BJ (cell line): ENCODE measurements around the gene SCYGR1. TPM values are rescaled to one million over a fixed set of nuclear protein-coding genes. Genes with fewer than 3 reads are reported as not detected.
"Not testable (repeated sequence)": the region's sequence is repeated elsewhere in the genome, so short reads cannot be mapped to it uniquely, and the experiment has no call there.

Experiments
- CTCF ChIA-PET: fragments of 350-600 bp; formaldehyde crosslinking; extraction: SDS; loops from one replicate; lab custom pipeline; 2021; ENCODE audit warnings: antibody characterized with exemption, inconsistent platforms; lab: Yijun Ruan, JAX
- POLR2A ChIA-PET: fragments of 300-600 bp; sonication (Branson Sonifier 250); formaldehyde crosslinking; extraction: SDS; loops from one replicate; lab custom pipeline; 2021; ENCODE audit warnings: antibody characterized with exemption; lab: Charles Lee
- DNase-seq: peaks from one replicate; pipeline ENCODE4 v3.0.0-alpha.2; 2011; ENCODE audit warnings: low read depth
- H3K27me3 ChIP-seq: 2 replicates; pipeline ENCODE4 v1.6.0; 2011; ENCODE audit warnings: low read length; ENCODE audit not compliant: control insufficient read depth, insufficient read depth
- H3K36me3 ChIP-seq: 2 replicates; pipeline ENCODE4 v1.5.1; 2011; ENCODE audit warnings: low read length; ENCODE audit not compliant: control insufficient read depth, insufficient read depth
- H3K4me3 ChIP-seq: 2 replicates; pipeline ENCODE4 v1.5.1; 2011; ENCODE audit warnings: low read depth, mild to moderate bottlenecking, control low read depth, low read length
- polyA plus RNA-seq: library from polyadenylated mRNA; depleted of rRNA; stranded (reverse); fragments of >200 nt; gene quantifications from 2 replicates; pipeline ENCODE4 v1.2.3, GENCODE V29; 2011
- TF ChIP-seq, protein P1 (sequence below): IDR thresholded peaks from 2 replicates; pipeline ENCODE4 v1.5.1; 2011; ENCODE audit warnings: low read depth, mild to moderate bottlenecking, control low read depth, inconsistent platforms, low read length, moderate library complexity; ENCODE audit not compliant: insufficient read depth

SCYGR1 gene
- polyA plus RNA-seq, 1 experiment = not detected

DNA sequence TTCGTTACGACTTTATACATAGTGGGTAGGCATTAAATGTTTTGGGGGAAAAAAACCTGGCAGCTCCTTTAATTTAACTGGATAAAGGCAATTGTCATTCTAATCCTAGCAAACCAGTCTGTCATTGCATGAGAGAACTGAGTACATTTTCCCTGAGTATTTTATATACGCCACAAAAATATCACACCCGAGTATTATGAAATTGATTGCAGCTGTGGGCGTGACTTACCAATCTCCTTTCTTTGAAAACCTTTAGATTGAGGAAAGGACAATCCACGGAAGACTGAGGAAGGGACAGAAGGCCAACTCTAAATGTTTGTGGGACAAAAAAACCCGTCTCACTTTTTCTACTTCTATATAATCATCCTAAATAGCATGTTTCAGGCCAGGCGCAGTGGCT is 17.7 kb downstream of the SCYGR1 start:
- DNase-seq = no peak
- no peaks in the 10 kb centered on the region for H3K36me3 ChIP-seq
- ChIA-PET POLR2A (no interaction called here), CTCF (no interaction called here)
- TF ChIP-seq, protein P1, sequence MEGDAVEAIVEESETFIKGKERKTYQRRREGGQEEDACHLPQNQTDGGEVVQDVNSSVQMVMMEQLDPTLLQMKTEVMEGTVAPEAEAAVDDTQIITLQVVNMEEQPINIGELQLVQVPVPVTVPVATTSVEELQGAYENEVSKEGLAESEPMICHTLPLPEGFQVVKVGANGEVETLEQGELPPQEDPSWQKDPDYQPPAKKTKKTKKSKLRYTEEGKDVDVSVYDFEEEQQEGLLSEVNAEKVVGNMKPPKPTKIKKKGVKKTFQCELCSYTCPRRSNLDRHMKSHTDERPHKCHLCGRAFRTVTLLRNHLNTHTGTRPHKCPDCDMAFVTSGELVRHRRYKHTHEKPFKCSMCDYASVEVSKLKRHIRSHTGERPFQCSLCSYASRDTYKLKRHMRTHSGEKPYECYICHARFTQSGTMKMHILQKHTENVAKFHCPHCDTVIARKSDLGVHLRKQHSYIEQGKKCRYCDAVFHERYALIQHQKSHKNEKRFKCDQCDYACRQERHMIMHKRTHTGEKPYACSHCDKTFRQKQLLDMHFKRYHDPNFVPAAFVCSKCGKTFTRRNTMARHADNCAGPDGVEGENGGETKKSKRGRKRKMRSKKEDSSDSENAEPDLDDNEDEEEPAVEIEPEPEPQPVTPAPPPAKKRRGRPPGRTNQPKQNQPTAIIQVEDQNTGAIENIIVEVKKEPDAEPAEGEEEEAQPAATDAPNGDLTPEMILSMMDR = no peak
- H3K4me3 ChIP-seq = no peak overlapping the region
- H3K27me3 ChIP-seq = no peaks in the 10 kb centered on the region

GRCh38 chr2:227368574-227368973 is 19.2 kb downstream of the SCYGR1 start:
- no peak overlapping the region for H3K4me3 ChIP-seq
- POLR2A ChIA-PET = no interaction called here
- CTCF ChIA-PET = no interaction called here
- H3K36me3 ChIP-seq = no peaks in the 10 kb centered on the region
- TF ChIP-seq, protein P1 = no peak
- DNase-seq = no peak
- no peaks in the 10 kb centered on the region for H3K27me3 ChIP-seq

GRCh38 chr2:227367427-227367795 is 20.3 kb downstream of the SCYGR1 start:
- Histone ChIP-seq H3K36me3 (no peaks in the 10 kb centered on the region), H3K4me3 (no peak overlapping the region), H3K27me3 (no peaks in the 10 kb centered on the region)
- no peak for DNase-seq
- POLR2A ChIA-PET = interaction anchor here (0.6 to 0.7 kb wide), 2 partner anchors 39 to 1032 kb away, joined by 3 to 4 read pairs; no protein-coding TSS in a partner anchor
- CTCF ChIA-PET = no interaction called here
- TF ChIP-seq, protein P1 = no peak

DNA sequence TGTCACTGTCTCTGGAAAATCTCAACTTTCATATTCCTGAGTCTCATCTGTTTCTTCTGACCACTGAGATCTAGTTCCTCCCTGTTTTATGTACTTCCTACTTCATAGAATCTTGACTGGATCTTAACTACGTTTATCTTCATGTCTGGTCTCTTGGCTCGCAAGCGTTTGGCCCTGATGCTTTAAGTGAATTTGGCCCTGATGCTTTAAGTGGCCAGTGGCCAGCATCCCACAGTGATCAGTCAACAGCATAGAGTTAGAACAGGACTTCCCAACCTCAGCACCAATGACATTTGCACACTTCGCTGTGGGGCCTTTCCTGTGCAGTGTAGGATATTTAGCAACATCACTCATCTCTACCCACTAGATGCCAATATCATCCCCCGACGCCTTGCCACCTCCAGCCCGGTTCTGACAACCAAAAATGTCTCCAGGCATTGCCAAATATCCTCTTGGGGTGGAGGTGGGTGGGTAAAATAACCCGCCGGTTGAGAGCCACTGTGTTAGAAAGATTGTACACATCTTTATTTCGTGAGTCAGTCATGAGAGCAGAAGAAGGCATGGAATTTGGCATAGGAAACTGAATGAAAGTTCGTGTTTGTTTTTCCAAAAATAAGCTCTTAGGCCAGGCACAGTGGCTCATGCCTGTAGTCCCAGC is 20.9 kb downstream of the SCYGR1 start:
- DNase-seq = no peak
- ChIA-PET POLR2A (interaction anchor here (0.7 kb wide), 1 partner anchor 1032 kb away, joined by 4 read pairs; no protein-coding TSS in a partner anchor), CTCF (no interaction called here)
- Histone ChIP-seq H3K4me3 (no peak overlapping the region), H3K27me3 (no peaks in the 10 kb centered on the region), H3K36me3 (no peaks in the 10 kb centered on the region)
- TF ChIP-seq, protein P1 = no peak

DNA sequence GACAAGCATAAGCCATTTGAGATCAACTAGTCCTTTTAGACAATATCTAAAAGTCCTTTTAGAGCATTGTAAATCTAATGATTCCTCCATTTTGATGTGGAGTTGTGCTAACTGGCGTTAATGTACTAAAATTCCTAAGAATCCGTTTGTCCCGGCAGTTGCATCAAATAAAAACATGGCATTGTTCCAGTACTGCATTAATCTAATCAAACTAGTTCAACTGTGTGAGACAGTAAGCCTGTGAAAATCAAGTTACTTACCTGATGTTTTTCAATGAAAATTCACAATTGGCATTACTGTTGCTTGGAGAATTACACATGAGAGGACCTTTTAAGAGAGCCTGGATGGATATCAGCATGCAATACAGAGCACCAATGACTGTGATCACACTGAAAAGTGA is 21.9 kb downstream of the SCYGR1 start:
- no peak for DNase-seq
- CTCF ChIA-PET = no interaction called here
- TF ChIP-seq, protein P1 = no peak
- Histone ChIP-seq H3K36me3 (no peaks in the 10 kb centered on the region), H3K4me3 (no peak overlapping the region), H3K27me3 (no peaks in the 10 kb centered on the region)
- POLR2A ChIA-PET = no interaction called here

GRCh38 chr2:227364585-227365263 is 23.0 kb downstream of the SCYGR1 start:
- H3K36me3 ChIP-seq, DNase-seq, CTCF ChIA-PET, H3K27me3 ChIP-seq, H3K4me3 ChIP-seq, POLR2A ChIA-PET: not testable (repeated sequence)
